Activated CD4-positive, CD25-positive, alpha-beta regulatory T cell treated with anti-CD3 and anti-CD28 coated beads, Interleukin-2, amount 50 U/mL, for 24 hours (primary cell): ENCODE measurements around the gene CAPN15.
A peak's percentile ranks its signal among the peaks of the same experiment; 100 is the strongest.
"Not testable (repeated sequence)": the region's sequence is repeated elsewhere in the genome, so short reads cannot be mapped to it uniquely, and the experiment has no call there.

ENCODE experiments used
- ATAC-seq, 2 donors: fragments of 150-1000 bp; cut with Tn5 transposase; one replicate each; pipeline ENCODE4 v1.10.0; 2021; ENCODE audit warnings: mild to moderate bottlenecking in 1 of 2, moderate library complexity in 1 of 2

The CAPN15 gene

DNA sequence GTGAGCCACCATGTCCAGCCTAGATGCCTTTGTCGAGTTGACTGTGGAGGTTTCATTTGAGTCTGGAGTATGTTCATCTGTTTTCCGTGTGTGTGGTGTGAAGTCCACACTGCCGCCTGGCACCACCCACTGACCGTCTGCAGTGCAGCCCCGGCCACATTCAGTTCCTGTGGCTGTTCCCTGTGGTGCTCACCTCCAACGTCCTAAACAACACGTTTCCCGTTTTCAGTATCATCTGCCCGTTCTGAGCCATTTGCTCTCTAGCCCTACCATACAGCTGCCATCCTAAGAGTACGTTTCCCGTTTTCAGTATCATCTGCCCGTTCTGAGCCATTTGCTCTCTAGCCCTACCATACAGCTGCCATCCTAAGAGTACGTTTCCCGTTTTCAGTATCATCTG lies 20.0 kb upstream of the CAPN15 start:
- not testable (repeated sequence) for ATAC-seq

- ATAC-seq: no peak
Observed at GRCh38 chr16:507996-508395, 19.5 kb upstream of the CAPN15 start.

DNA sequence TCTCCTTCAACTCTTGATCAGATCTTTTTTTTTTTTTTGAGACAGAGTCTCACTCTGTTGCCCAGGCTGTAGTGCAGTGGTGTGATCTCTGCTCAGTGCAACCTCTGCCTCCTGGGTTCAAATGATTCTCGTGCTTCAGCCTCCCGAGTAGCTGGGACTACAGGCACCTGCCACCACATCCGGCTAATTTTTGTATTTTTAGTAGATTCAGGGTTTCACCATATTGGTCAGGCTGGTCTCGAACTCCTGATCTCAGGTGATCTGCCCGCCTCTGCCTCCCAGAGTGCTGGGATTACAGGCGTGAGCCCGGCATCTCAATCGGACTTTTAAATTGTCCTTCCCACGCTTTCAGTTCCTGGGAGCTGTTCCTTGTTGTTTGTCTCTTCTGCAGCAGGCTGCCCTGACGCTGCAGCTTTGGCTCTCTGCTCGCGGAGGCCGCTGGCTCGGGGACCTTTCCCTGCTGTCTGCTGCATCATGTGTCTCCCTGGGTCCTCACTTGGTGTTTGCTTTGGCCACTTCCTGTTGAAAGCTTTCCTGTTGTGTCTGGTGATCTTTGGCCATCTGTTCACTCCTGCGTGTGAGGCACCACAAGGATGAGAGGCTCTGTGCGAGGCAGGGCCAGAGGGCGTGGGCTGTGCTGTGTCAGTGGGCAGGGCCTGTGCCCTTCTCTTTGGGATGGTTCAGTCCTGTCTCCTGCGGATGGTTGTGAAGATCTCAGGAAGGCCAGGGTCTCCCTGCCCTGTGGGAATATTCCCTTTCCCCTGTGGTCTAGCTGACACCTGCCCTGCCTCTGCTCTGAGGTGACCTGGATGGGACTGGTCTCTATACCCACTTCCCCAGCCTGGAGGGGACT lies 18.4 kb upstream of the CAPN15 start:
- no peak for ATAC-seq

DNA sequence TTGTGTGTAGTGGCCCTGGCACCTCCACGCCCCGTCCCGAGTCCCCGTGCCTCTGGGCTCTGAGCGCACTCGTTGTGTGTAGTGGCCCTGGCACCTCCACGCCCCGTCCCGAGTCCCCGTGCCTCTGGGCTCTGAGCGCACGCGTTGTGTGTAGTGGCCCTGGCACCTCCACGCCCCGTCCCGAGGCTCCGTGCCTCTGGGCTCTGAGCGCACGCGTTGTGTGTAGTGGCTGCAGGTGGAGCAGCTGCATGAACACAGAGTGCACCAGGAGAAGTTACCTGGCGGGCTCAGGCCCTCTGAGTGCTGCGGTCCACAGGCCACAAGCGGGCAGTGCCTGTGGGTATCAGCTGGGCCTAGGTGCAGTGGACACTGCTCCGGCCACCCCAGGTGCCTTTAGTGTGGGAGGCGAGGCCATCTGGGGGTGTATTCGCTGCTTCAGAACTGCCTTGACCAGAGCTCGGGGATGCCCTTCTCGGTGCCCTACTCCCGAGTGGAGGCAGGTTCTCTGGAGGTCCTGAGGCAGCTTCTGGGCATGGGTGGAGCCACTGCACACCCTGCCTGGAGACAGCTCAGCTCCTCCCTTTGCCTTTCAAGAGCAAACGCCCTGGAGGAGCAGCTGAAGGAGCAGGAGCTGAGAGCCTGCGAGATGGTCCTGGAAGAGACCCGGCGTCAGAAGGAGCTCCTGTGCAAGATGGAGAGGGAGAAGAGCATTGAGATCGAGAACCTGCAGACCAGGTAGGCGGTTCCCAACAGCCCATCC lies 17.3 kb upstream of the CAPN15 start:
- ATAC-seq: no peak

DNA sequence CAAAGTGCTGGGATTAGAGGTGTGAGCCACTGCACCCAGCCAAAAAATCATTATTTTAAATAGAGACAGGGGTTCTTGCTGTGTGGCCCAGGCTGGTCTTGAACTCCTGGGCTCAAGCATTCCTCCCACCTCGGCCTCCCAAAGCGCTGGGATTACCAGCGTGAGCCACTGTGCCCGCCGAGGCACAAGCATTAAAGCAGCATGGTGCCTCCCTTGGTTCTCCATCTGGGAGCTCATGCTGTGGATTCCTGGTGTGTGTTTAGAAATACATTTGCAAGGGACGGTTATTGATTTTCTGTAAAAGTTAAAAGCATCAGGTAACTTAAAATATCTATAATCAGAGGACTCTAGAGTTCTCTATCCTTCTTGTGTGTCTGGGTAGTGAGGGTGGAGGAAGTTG lies 14.7 kb upstream of the CAPN15 start:
- no peak for ATAC-seq

DNA sequence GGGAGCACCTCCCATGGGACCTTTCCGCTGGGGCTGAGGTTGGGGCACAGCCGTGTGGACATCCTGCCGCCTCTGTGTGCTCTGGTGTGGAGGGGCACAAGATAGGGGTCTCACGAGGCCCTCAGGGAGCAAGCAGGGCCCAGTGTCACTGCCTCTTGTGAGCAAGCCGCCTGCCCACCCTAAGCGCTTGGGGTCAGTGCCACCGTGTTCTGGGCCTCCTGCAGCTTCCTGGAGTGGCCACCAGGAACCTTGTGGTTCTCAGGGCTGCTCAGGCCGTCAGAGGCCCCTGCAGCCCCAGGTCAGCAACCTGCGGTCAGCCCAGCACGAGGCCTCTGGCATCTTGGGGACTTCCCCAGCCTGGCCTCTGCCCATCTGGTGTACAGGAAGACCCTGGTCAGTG lies 13.6 kb upstream of the CAPN15 start:
- ATAC-seq: no peak

DNA sequence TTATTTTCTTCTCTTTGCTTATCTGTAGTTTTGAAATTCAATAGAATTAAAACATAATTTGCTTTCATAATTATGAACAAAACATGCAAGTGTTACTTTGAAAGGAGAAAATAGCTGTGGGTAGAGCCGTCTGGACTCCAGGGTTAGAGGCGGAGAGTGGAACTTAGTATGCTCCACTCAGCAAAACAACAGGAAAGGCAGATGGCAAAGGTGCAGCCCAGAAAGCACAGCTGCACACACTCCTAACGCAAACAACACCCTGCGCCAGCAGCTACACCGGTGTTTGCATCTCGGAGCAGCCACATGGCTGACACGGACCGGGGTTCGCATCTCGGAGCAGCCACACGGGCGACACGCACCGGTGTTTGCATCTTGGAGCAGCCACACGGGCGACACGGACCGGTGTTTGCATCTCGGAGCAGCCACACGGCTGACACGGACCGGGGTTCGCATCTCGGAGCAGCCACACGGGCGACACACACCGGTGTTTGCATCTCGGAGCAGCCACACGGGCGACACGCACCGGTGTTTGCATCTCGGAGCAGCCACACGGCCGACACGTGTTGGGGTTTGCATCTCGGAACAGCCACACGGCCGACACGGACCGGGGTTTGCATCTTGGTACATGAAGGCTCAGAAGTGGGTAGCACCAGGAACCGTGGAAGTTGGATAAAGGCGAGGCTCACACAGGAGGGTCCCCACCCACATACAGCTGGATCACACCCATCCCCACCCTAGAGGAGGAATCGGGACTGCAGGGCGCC lies 12.2 kb upstream of the CAPN15 start:
- no peak for ATAC-seq

- no peak for ATAC-seq
Observed at GRCh38 chr16:515939-516226, 11.6 kb upstream of the CAPN15 start.

DNA sequence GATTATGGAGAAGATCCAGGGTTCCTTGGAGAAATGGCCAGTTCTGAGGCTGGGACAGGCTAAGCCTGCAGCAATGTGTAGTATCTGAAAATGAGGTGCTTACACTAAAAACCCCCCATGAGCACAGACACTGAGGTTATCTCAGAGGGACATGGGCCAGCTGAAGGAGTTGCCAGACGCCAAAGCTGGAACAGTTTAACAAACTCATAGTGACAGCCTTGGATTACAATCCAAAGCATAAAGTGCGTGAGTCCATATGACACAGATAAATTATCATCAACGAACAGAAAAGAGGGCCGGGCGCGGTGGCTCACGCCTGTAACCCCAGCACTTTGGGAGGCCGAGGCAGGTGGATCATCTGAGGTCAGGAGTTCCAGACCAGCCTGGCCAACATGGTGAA lies 11.2 kb upstream of the CAPN15 start:
- ATAC-seq: no peak

DNA sequence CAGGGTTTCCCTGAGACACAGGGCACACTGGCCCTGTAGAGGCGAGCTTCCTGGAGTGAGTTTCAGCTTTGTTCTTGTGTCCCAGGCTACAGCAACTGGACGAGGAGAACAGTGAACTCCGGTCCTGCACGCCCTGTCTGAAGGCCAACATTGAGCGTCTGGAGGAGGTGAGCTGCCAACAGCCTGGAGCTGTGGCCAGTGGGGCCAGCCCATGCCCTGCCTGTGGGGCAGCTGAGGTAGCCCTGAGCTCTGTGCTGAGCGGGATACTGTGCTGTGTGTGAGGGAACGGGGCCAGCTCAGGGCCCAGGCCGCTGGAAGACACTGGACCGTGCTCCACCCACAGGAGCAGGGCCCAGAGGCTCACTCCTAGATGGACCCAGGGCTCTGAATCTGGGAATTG lies 8.7 kb upstream of the CAPN15 start:
- ATAC-seq: no peak

GRCh38 chr16:519425-519824 lies 8.1 kb upstream of the CAPN15 start:
- ATAC-seq: no peak

DNA sequence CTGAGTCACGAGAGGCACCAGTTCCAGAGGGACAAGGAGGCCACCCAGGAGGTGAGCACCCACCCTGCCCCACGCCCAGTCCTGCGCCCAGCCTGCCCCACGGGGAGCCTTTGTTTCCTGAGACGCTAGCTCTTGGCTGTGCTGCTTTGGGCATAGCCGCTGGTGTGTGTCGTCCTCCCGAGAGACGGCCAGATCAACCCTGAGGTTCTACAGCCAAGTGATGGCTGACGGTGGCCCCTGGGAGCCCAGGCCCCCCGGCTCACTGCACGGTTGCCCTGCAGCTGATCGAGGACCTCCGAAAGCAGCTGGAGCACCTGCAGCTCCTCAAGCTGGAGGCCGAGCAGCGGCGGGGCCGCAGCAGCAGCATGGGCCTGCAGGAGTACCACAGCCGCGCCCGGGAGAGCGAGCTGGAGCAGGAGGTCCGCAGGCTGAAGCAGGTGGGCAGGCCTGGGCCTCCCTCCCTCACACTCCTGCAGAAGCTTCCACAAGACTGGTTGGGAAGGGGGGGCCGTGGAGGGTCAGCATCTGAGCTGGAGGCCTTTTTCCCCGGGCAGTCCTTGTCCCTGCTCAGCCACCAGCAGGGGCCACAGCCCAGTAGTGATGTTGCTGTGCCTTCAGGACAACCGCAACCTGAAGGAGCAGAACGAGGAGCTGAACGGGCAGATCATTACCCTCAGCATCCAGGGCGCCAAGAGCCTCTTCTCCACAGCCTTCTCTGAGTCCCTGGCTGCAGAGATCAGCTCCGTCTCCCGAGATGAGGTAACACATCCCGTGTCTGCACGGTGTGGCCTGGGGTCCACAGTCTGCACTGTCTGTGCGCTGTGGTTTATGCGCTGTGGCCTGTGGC lies 7.4 kb upstream of the CAPN15 start:
- ATAC-seq: no peak

- no peak for ATAC-seq
Observed at GRCh38 chr16:520847-521246, 6.7 kb upstream of the CAPN15 start.

DNA sequence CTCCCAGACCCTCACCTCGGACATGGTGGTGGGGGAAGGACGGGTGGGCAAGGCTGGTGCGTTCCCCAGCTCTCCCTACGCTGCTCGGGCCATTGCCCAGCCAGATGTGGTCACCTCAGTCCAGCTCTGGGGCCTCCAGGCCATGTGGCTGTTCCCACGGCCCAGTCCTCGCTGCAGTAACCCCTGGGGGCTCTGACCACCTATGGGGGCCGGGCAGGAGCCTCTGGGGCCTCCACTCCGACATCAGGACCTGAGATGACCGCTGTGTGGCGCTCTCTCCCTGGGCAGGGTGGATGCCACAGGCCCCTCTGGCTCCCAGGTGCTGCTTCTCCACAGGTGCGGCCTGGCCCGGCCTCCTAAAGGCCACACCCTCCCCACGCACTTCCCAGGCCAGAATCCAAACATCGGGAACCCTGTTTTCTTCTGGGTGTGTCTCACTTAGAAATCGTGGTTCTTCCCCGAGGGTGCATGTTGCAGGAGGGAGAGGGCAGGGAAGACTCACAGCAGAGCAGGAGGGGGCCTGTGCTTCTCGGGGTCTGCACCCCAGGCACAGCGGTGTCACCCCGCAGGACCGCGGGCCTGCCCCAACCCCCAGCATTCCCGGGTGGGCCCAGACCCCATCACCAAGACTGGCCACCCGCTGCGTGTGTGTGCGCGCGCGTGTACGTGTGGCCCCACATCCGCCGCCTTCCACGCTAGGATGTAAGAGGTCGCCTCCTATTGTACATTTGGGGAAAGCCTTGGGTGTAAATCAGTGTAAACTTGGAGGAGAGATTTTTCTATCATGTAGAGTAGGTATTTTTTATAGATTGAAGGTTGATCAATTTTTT lies 5.9 kb upstream of the CAPN15 start:
- no peak for ATAC-seq

DNA sequence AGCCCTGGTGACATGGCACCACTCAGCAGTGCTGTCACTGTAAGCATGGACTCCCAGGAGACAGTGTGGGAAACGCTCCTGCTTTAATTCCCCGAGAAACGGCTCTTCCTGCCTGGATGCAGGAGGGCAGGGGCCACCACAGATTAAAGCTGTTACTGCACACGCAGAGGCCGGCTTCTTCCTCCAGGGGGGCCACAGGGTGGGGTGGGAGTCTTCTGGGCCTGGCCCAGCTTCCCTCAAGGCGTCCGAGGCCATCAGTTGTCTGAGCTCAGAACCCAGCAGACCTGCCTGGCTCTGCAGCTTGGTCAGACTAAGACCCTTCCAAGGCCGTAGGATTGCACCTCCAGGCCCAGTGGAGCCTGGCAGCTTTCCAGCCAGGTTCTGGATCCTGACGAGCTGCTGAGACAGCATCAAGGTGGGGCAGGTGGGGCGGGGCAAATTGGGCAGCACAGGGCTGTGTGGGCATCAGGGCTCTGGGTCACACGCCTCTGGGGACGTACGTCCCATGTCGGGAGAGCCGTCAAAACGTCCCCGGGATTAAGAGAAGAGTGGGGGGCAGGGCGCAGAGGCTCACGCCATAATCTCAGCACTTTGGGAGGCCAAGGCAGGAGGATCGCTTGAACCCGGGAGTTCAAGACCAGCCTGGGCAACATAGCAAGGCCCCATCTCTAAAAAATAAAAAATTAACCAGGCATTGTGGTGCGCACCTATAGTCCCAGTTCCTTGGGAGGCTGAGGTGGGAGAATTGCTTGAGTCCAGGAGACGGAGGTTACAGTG lies 5.0 kb upstream of the CAPN15 start:
- no peak for ATAC-seq

- no peak for ATAC-seq
Observed at GRCh38 chr16:523097-523741, 4.3 kb upstream of the CAPN15 start.

DNA sequence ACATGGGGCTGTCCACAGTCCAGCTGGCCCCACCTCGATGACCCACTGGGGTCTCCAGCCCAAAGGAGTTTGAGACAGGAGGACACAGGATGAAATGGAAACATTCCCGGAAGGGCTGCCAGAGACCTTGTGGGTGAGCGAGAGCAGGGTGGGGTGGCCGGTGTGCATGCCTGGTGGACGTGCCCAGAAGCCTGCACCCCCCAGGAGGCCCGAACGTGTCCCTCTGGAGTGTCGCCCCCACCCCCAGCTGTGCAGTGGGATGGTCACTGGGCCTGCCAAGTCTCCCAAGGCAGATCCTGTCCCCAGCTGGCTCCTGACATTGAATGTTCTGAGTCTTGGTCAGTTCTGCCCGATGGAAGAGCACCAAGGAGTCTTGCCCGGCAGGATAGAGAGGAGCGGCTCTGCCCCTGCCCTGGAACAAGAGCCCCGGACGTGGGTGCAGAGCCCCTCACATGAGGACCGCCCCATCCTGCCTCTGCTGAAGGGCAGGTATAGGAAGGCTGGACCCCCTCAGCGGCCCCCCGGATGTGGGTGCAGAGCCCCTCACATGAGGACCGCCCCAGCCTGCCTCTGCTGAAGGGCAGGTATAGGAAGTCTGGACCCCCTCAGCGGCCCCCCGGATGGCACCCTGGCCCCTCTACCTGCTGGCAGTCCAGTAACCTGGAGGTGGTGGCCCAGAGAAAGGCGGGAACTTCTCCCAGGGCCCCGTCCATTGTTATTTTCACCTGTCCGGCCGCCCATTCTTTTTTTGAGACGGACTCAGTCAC lies 3.1 kb upstream of the CAPN15 start:
- no peak for ATAC-seq

- peak; percentile 3 to 4 for ATAC-seq
Observed at GRCh38 chr16:525123-525519, 2.4 kb upstream of the CAPN15 start.

DNA sequence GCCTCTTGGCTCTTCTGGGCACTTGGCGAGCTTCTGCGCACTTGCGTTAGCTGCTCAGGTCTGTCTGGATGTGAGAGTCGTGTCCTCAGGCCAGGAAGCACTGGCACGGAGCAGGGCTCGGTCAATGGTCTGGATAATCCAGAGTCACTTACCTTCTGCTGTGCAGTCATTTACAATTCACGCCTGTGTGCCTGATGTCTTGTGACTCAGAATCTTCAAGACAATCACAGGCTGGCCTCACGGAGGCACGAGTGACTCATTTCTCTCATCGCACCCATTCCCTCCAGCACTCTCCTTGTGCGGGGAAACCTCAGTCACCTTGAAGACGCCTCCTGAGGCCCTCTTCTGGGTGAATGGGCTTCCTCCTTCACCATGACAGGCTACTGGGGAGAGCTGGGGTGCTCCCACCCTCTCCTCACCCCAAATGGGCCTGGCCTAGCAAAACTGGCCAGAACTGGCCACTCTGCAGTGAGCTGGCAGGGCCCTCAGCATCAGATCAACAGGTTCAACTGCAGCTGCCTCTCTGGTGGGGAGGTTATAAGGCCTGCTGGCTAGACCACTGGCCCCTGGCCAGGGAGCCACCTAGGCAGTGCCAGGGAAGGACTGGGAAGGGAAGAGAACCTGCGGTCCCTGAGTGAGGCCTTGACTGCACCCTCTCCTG lies 1.9 kb upstream of the CAPN15 start:
- peak; percentile 73 to 74 for ATAC-seq
